GM23248 (cell line): ENCODE data around the gene KRTAP10-3.

Experiments
- EZH2 ChIP-seq: fragments of 200-600 bp; sonication (generic); IDR thresholded peaks from 2 replicates; pipeline ENCODE4 v1.6.1; 2018; ENCODE audit warnings: antibody characterized with exemption, mild to moderate bottlenecking; ENCODE audit not compliant: insufficient read depth, poor library complexity, severe bottlenecking
- EZH2phosphoT487 ChIP-seq: fragments of 200-600 bp; sonication (generic); IDR thresholded peaks from 2 replicates; pipeline ENCODE4 v1.6.1; 2018; ENCODE audit warnings: antibody characterized with exemption, moderate library complexity, mild to moderate bottlenecking, low read depth; ENCODE audit not compliant: insufficient read depth

GRCh38 chr21:44592446-44593311 lies 34.1 kb upstream of the KRTAP10-3 start, which contains the start of gene KRTAP10-6:
- no peak for TF ChIP-seq EZH2phosphoT487
- no peak for TF ChIP-seq EZH2
